ENCODE data around the gene DCAF15. TPM values are rescaled to one million over a fixed set of nuclear protein-coding genes. Genes with fewer than 3 reads are reported as not detected.
A peak's percentile ranks its signal among the peaks of the same experiment; 100 is the strongest.
"Not testable (repeated sequence)": the region's sequence is repeated elsewhere in the genome, so short reads cannot be mapped to it uniquely, and the experiment has no call there.

DCAF15 gene
- polyA plus RNA-seq, 1 donor from 2014 or later = 5.7 TPM

- Mint-ChIP-seq H3K36me3 (peaks cover 23% of the 10 kb centered on the region), H3K4me3 (peak overlapping the region in 1 of 4 donors; percentile 45)
Measured at GRCh38 chr19:13920940-13921747, 31.2 kb upstream of the DCAF15 start.

GRCh38 chr19:13922118-13922517, 30.2 kb upstream of the DCAF15 start:
- H3K4me1 Mint-ChIP-seq, H3K9me3 Mint-ChIP-seq, H3K27me3 Mint-ChIP-seq, H3K27ac Mint-ChIP-seq, H3K4me3 Mint-ChIP-seq: not testable (repeated sequence)
- peaks cover 23% of the 10 kb centered on the region for H3K36me3 Mint-ChIP-seq

More at GRCh38 chr19:13920940-13921747, 31.2 kb upstream of the DCAF15 start:
- no peaks in the 10 kb centered on the region for H3K27me3 Mint-ChIP-seq
- H3K9me3 Mint-ChIP-seq = peaks cover 0 to 2% (median 0%) of the 10 kb centered on the region in 3 donors
- peak overlapping the region in 2 of 3 donors; percentile 59 to 67 for H3K27ac Mint-ChIP-seq
- peaks cover 0 to 7% (median 0%) of the 10 kb centered on the region in 3 donors for H3K4me1 Mint-ChIP-seq

GRCh38 chr19:13923194-13923987, 28.9 kb upstream of the DCAF15 start:
- H3K27me3 Mint-ChIP-seq = no peaks in the 10 kb centered on the region
- H3K36me3 Mint-ChIP-seq = peaks cover 25% of the 10 kb centered on the region
- H3K27ac Mint-ChIP-seq = no peak overlapping the region
- peaks cover 0 to 8% (median 0%) of the 10 kb centered on the region in 3 donors for H3K4me1 Mint-ChIP-seq
- H3K4me3 Mint-ChIP-seq = no peak overlapping the region
- peaks cover 0 to 2% (median 0%) of the 10 kb centered on the region in 3 donors for H3K9me3 Mint-ChIP-seq

GRCh38 chr19:13926010-13926409, 26.3 kb upstream of the DCAF15 start:
- Mint-ChIP-seq H3K9me3 (peaks cover 0 to 2% (median 0%) of the 10 kb centered on the region in 3 donors), H3K4me1 (peaks cover 0 to 8% (median 0%) of the 10 kb centered on the region in 3 donors), H3K36me3 (peaks cover 24% of the 10 kb centered on the region), H3K4me3 (no peak overlapping the region), H3K27me3 (no peaks in the 10 kb centered on the region), H3K27ac (no peak overlapping the region)

- no peaks in the 10 kb centered on the region for H3K9me3 Mint-ChIP-seq
- H3K27ac Mint-ChIP-seq = no peak overlapping the region
- H3K27me3 Mint-ChIP-seq = no peaks in the 10 kb centered on the region
- peaks cover 18% of the 10 kb centered on the region for H3K36me3 Mint-ChIP-seq
- peaks cover 0 to 3% (median 0%) of the 10 kb centered on the region in 3 donors for H3K4me1 Mint-ChIP-seq
- no peak overlapping the region for H3K4me3 Mint-ChIP-seq
Measured at GRCh38 chr19:13926715-13927114, 25.6 kb upstream of the DCAF15 start.

GRCh38 chr19:13929340-13929739, 23.0 kb upstream of the DCAF15 start:
- Mint-ChIP-seq H3K4me3 (no peak overlapping the region), H3K27ac (no peak overlapping the region), H3K4me1 (peaks cover 0 to 3% (median under 1%) of the 10 kb centered on the region in 3 donors)

GRCh38 chr19:13929956-13930355, 22.4 kb upstream of the DCAF15 start:
- Mint-ChIP-seq H3K4me1 (peaks cover 0 to 3% (median 3%) of the 10 kb centered on the region in 3 donors), H3K4me3 (no peak overlapping the region), H3K27ac (no peak overlapping the region), H3K27me3 (peaks cover 6% of the 10 kb centered on the region), H3K9me3 (no peaks in the 10 kb centered on the region), H3K36me3 (peaks cover 7% of the 10 kb centered on the region)

More at GRCh38 chr19:13929340-13929739, 23.0 kb upstream of the DCAF15 start:
- Mint-ChIP-seq H3K36me3 (peaks cover 10% of the 10 kb centered on the region), H3K27me3 (peaks cover 4% of the 10 kb centered on the region), H3K9me3 (no peaks in the 10 kb centered on the region)

- Mint-ChIP-seq H3K27me3 (peaks cover 6% of the 10 kb centered on the region), H3K4me1 (peaks cover 0 to 3% (median 3%) of the 10 kb centered on the region in 3 donors), H3K36me3 (peaks cover 3% of the 10 kb centered on the region), H3K4me3 (no peak overlapping the region), H3K27ac (no peak overlapping the region), H3K9me3 (no peaks in the 10 kb centered on the region)
Measured at GRCh38 chr19:13930402-13930801, 21.9 kb upstream of the DCAF15 start.

- peaks cover 0 to 3% (median 0%) of the 10 kb centered on the region in 3 donors for H3K4me1 Mint-ChIP-seq
- H3K9me3 Mint-ChIP-seq = no peaks in the 10 kb centered on the region
- no peak overlapping the region for H3K27ac Mint-ChIP-seq
- H3K36me3 Mint-ChIP-seq = peaks cover 3% of the 10 kb centered on the region
- H3K27me3 Mint-ChIP-seq = peaks cover 9% of the 10 kb centered on the region
- no peak overlapping the region for H3K4me3 Mint-ChIP-seq
Measured at GRCh38 chr19:13931391-13932148, 20.7 kb upstream of the DCAF15 start.

- Mint-ChIP-seq H3K4me1 (peaks cover 0 to 3% (median 0%) of the 10 kb centered on the region in 3 donors), H3K36me3 (peaks cover 3% of the 10 kb centered on the region), H3K27ac (no peak overlapping the region), H3K27me3 (peaks cover 9% of the 10 kb centered on the region), H3K9me3 (no peaks in the 10 kb centered on the region), H3K4me3 (no peak overlapping the region)
Measured at GRCh38 chr19:13932149-13932637, 20.1 kb upstream of the DCAF15 start.

GRCh38 chr19:13932911-13933393, 19.4 kb upstream of the DCAF15 start:
- Mint-ChIP-seq H3K9me3 (no peaks in the 10 kb centered on the region), H3K4me1 (peaks cover 0 to 3% (median 0%) of the 10 kb centered on the region in 3 donors), H3K27ac (no peak overlapping the region), H3K27me3 (peaks cover 11% of the 10 kb centered on the region), H3K4me3 (no peak overlapping the region), H3K36me3 (peaks cover 5% of the 10 kb centered on the region)

- Mint-ChIP-seq H3K4me3 (no peak overlapping the region), H3K27me3 (peaks cover 11% of the 10 kb centered on the region), H3K36me3 (peaks cover 2% of the 10 kb centered on the region), H3K9me3 (no peaks in the 10 kb centered on the region), H3K27ac (peak overlapping the region in 1 of 3 donors; percentile 29), H3K4me1 (peaks cover 0 to 3% (median 0%) of the 10 kb centered on the region in 3 donors)
Measured at GRCh38 chr19:13934785-13935109, 17.6 kb upstream of the DCAF15 start.

GRCh38 chr19:13935765-13936510, 16.4 kb upstream of the DCAF15 start:
- H3K4me3 Mint-ChIP-seq = no peak overlapping the region
- H3K9me3 Mint-ChIP-seq = no peaks in the 10 kb centered on the region
- no peak overlapping the region for H3K27ac Mint-ChIP-seq
- H3K36me3 Mint-ChIP-seq = peaks cover 2% of the 10 kb centered on the region
- peaks cover 11% of the 10 kb centered on the region for H3K27me3 Mint-ChIP-seq
- peaks cover 0 to 3% (median 0%) of the 10 kb centered on the region in 3 donors for H3K4me1 Mint-ChIP-seq
